Measurements from ENCODE around the gene UBAC2.
"Not testable (repeated sequence)": the region's sequence is repeated elsewhere in the genome, so short reads cannot be mapped to it uniquely, and the experiment has no call there.

UBAC2 gene

DNA sequence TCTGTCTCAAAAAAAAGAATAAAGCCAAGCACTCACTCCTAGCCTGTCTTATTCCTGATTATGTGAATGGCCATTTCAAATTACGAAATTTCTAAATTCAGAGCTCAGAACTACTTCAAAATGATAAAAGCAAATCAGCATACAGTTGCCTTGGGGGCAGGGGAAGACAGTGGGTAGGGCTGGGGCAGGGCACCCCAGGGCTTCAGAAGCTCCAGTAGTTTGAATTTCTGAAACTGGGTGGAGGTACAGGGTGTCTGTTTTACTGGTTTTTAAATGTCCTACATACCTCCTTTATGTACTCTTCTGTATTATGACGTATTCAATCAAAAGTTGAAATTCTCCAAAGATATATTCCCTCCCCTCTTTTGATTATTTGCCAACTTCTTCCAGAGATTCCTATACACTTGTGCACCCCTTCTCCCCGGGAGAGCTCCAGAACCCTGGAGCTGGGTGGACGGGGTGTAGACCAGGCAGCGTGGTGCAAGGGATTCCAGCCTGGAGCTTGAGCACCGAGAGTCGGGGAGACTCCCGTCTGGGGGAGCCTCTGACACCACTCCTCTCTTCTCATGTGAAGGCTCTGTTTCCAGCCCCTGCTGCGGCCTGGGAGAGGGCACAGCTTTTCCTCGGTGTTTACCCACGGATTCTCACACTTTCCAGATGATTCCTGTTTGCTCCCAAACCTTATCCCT lies 191.3 kb downstream of the UBAC2 start:
- DNase-seq (ENCODE audit: low read depth in 2 of 2) = no peak
- no peak for TF ChIP-seq CTCF (IDR thresholded peaks at IDR 0.05; ENCODE audit: low read depth, low read length)
- H3K4me3 ChIP-seq (replicated peaks in 1 of 2; ENCODE audit: low read depth in 2 of 2, low read length in 2 of 2) = no peak overlapping the region

- no peak for DNase-seq (ENCODE audit: low read depth in 2 of 2)
- no peak overlapping the region for H3K4me3 ChIP-seq (replicated peaks in 1 of 2; ENCODE audit: low read depth in 2 of 2, low read length in 2 of 2)
- no peak for TF ChIP-seq CTCF (IDR thresholded peaks at IDR 0.05; ENCODE audit: low read depth, low read length)
Observed at GRCh38 chr13:99392470-99393135, 191.9 kb downstream of the UBAC2 start.

DNA sequence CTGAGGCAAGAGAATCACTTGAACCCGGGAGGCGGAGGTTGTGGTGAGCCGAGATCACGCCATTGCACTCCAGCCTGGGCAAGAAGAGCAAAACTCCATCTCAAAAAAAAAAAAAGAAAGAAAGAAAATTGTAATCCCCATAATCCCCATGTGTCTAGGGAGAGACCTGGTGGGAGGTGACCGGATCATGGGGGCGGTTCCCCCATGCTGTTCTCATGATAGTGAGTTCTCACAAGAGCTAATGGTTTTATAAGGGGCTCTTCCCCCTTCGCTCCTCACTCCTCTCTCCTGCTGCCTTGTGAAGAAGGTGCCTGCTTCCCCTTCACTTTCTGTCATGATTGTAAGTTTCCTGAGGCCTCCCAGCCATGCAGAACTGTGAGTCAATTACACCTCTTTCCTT lies 192.7 kb downstream of the UBAC2 start:
- DNase-seq (ENCODE audit: low read depth in 2 of 2); H3K4me3 ChIP-seq (replicated peaks in 1 of 2; ENCODE audit: low read depth in 2 of 2, low read length in 2 of 2): not testable (repeated sequence)

DNA sequence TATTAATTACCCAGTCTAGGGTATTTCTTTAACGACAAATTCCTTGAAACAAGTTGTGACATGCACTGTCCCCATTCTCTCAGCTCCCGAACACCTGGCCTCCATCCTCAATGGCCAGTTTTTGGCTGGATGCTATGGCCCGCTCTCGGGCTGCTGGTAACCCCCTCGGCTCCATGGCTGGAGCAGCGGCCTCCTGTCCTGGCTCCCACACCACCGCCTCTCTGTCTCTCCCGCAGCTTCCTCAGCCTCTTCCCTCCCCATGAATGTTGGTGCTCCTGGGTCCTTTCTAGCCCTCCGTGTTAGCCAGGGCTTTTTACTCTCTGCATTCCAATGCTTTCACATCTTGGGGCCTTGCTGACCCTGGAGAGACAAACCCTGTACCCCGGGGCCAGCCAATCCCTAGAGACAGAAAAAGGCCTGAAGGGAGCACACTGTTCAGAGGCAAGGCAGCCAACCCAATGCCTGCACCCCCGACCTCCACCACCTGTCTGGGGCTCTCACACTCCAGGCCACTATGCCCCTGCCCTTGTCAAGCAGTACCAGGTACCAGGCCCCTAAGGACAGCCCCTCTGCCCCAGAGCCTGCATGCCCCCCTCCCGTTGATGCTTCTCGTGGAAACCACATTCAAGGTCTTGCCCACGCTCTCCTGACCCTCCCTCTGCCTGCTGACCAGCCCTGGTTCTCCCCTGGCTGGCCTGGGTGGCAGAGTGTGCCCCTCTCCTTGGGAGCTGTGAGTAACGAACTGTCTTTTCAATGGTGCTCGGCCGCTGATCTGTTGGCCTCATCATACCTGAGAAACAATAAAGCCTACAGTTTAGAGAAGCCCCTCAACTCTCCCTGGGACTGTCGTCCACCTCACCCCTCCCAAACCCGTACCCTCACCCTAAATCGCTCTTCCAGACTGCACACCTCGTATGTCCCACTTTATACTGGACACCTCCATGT lies 193.4 kb downstream of the UBAC2 start:
- no peak for DNase-seq (ENCODE audit: low read depth in 2 of 2)
- H3K4me3 ChIP-seq (replicated peaks in 1 of 2; ENCODE audit: low read depth in 2 of 2, low read length in 2 of 2) = no peak overlapping the region
- no peak for TF ChIP-seq CTCF (IDR thresholded peaks at IDR 0.05; ENCODE audit: low read depth, low read length)

- no peak for TF ChIP-seq CTCF (IDR thresholded peaks at IDR 0.05; ENCODE audit: low read depth, low read length)
- H3K4me3 ChIP-seq (replicated peaks in 1 of 2; ENCODE audit: low read depth in 2 of 2, low read length in 2 of 2) = no peak overlapping the region
- no peak for DNase-seq (ENCODE audit: low read depth in 2 of 2)
Observed at GRCh38 chr13:99395436-99395835, 194.8 kb downstream of the UBAC2 start.

DNA sequence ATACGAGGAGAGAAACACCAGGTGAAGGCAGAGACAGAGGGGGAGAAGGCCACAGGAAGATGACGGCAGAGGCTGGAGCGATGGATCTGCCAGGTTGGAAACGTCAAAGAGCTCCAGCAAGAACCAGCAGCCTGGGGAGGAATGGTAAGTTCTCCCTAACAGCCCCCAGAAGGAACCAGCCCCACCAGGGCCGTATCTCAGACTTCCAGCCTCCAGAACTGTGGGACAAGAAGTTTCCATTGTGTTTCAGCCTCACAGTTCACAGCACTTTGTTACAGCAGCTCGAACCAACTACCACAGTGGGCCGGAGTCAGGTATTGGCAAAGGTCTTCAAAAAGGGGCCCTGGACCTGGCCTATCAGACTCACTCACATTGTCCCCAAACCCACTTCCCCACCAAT lies 195.8 kb downstream of the UBAC2 start:
- DNase-seq (ENCODE audit: low read depth in 2 of 2) = no peak
- no peak for TF ChIP-seq CTCF (IDR thresholded peaks at IDR 0.05; ENCODE audit: low read depth, low read length)
- no peak overlapping the region for H3K4me3 ChIP-seq (replicated peaks in 1 of 2; ENCODE audit: low read depth in 2 of 2, low read length in 2 of 2)

- no peak overlapping the region for H3K4me3 ChIP-seq (replicated peaks in 1 of 2; ENCODE audit: low read depth in 2 of 2, low read length in 2 of 2)
- no peak for DNase-seq (ENCODE audit: low read depth in 2 of 2)
- no peak for TF ChIP-seq CTCF (IDR thresholded peaks at IDR 0.05; ENCODE audit: low read depth, low read length)
Observed at GRCh38 chr13:99398071-99398470, 197.4 kb downstream of the UBAC2 start.

Measured in cardiac fibroblast (primary cell).